ENCODE results near the gene TNNT2.

DNA sequence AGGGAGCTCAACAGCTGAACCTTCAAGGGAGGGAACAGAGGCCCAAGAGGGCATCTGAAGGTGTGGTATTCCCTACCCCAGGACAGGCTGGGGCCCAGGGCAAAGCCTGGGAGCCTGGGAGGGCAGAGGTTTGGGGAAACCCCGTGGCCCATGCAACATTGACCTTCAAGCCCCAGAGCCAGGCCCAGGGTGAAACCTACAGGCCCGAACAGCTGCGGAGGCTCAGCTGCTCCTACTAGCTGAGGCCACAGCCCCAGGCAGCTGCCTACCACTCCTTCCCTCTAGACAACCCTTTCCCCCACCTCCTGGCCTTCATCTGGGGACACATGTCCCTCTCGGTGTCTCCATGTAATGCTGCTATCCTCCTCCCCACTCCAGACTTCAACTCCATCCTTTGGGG lies 18.5 kb upstream of the TNNT2 start:
- TF ChIP-seq, protein P1, sequence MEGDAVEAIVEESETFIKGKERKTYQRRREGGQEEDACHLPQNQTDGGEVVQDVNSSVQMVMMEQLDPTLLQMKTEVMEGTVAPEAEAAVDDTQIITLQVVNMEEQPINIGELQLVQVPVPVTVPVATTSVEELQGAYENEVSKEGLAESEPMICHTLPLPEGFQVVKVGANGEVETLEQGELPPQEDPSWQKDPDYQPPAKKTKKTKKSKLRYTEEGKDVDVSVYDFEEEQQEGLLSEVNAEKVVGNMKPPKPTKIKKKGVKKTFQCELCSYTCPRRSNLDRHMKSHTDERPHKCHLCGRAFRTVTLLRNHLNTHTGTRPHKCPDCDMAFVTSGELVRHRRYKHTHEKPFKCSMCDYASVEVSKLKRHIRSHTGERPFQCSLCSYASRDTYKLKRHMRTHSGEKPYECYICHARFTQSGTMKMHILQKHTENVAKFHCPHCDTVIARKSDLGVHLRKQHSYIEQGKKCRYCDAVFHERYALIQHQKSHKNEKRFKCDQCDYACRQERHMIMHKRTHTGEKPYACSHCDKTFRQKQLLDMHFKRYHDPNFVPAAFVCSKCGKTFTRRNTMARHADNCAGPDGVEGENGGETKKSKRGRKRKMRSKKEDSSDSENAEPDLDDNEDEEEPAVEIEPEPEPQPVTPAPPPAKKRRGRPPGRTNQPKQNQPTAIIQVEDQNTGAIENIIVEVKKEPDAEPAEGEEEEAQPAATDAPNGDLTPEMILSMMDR (IDR thresholded peaks at IDR 0.05; ENCODE audit: low read depth, low read length, missing input control): no peak
- no peak for TF ChIP-seq EGR1 (IDR thresholded peaks at IDR 0.05; ENCODE audit: low read depth in 2 of 2)
- no peak for TF ChIP-seq GABPA (IDR thresholded peaks at IDR 0.05 in 1 of 2, conservative IDR thresholded peaks at IDR 0.05 in 1 of 2)
- no peak for TF ChIP-seq YY1 (IDR thresholded peaks at IDR 0.05)
- TF ChIP-seq, protein P2, sequence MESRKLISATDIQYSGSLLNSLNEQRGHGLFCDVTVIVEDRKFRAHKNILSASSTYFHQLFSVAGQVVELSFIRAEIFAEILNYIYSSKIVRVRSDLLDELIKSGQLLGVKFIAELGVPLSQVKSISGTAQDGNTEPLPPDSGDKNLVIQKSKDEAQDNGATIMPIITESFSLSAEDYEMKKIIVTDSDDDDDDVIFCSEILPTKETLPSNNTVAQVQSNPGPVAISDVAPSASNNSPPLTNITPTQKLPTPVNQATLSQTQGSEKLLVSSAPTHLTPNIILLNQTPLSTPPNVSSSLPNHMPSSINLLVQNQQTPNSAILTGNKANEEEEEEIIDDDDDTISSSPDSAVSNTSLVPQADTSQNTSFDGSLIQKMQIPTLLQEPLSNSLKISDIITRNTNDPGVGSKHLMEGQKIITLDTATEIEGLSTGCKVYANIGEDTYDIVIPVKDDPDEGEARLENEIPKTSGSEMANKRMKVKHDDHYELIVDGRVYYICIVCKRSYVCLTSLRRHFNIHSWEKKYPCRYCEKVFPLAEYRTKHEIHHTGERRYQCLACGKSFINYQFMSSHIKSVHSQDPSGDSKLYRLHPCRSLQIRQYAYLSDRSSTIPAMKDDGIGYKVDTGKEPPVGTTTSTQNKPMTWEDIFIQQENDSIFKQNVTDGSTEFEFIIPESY (IDR thresholded peaks at IDR 0.05): no peak
- TF ChIP-seq TAF1 (conservative IDR thresholded peaks at IDR 0.05): no peak
- TF ChIP-seq SP1 (IDR thresholded peaks at IDR 0.05): peak; percentile 38
- TF ChIP-seq, protein P3, sequence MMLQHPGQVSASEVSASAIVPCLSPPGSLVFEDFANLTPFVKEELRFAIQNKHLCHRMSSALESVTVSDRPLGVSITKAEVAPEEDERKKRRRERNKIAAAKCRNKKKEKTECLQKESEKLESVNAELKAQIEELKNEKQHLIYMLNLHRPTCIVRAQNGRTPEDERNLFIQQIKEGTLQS (IDR thresholded peaks at IDR 0.05): no peak
- TF ChIP-seq, protein P4, sequence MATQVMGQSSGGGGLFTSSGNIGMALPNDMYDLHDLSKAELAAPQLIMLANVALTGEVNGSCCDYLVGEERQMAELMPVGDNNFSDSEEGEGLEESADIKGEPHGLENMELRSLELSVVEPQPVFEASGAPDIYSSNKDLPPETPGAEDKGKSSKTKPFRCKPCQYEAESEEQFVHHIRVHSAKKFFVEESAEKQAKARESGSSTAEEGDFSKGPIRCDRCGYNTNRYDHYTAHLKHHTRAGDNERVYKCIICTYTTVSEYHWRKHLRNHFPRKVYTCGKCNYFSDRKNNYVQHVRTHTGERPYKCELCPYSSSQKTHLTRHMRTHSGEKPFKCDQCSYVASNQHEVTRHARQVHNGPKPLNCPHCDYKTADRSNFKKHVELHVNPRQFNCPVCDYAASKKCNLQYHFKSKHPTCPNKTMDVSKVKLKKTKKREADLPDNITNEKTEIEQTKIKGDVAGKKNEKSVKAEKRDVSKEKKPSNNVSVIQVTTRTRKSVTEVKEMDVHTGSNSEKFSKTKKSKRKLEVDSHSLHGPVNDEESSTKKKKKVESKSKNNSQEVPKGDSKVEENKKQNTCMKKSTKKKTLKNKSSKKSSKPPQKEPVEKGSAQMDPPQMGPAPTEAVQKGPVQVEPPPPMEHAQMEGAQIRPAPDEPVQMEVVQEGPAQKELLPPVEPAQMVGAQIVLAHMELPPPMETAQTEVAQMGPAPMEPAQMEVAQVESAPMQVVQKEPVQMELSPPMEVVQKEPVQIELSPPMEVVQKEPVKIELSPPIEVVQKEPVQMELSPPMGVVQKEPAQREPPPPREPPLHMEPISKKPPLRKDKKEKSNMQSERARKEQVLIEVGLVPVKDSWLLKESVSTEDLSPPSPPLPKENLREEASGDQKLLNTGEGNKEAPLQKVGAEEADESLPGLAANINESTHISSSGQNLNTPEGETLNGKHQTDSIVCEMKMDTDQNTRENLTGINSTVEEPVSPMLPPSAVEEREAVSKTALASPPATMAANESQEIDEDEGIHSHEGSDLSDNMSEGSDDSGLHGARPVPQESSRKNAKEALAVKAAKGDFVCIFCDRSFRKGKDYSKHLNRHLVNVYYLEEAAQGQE (IDR thresholded peaks at IDR 0.05): no peak
- no peak for TF ChIP-seq HNF4G (IDR thresholded peaks at IDR 0.05)
- TF ChIP-seq NR2F2 (IDR thresholded peaks at IDR 0.05): no peak
- no peak for TF ChIP-seq FOXA1 (IDR thresholded peaks at IDR 0.05)
